ENCODE data around the gene ZNF839. TPM values are rescaled to one million over a fixed set of nuclear protein-coding genes. Genes with fewer than 3 reads are reported as not detected.

The ZNF839 gene
- total RNA-seq, 1 donor from 2014 or later: 17.6 TPM

DNA sequence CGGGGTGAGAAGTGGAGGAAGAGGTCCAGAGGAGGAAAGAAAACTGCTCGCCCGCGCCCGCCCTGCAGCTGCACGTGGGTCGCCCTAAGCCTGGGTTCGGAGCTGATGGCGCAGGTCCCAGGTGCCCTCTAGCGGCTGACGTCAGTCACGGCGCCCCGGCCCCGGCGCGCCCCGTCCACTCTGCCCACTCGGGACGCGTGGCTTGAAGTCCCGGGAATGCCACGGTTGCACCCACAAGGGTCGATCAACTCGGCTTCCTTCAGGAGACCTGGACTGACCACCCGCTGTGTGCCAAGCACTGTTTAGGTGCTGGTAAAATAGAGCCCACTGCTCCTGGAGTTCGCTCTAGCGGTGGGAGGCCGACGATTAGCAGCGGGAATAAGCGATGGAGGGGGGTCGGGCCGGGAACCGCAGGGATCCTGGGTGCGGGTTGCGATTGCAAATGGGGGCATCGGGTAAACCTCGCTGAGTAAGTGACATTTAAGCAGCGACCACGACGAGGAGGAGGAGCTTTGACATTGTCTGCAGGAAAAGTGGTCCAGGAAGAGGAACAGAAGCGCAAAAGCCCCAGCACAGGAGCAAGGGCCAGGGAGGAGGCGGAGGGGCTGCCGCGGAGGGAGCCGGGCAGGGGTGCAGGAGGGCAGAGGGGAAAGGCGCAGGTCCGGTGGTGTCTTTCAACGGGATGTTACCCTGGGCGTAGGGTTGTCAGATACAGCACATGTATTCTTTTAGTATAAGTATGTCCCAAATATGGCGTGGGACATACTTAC, 5.1 kb upstream of the ZNF839 start:
- CTCF ChIA-PET: interaction anchor here (0.5 to 3.2 kb wide), 23 partner anchors 8 to 608 kb away, joined by 3 to 20 read pairs (median 4); partner anchors contain the start of gene MOK
- Mint-ChIP-seq H3K4me3 (peak overlapping the region; percentile 88), H3K36me3 (ENCODE audit: low read depth) (peaks cover 9% of the 10 kb centered on the region), H3K4me1 (peaks cover 49% of the 10 kb centered on the region), H3K27ac (peak overlapping the region; percentile 73), H3K27me3 (no peaks in the 10 kb centered on the region), H3K9me3 (no peaks in the 10 kb centered on the region)
- intact Hi-C loops (cut with micrococcal nuclease): loop anchor here (1.0 to 10.0 kb wide), 11 partner anchors 9 to 1937 kb away; partner anchors contain the start of genes EIF5, HSP90AA1, MOK and TRAF3
- POLR2A ChIA-PET: interaction anchor here (0.7 to 4.5 kb wide), 5 partner anchors 10 to 607 kb away, joined by 3 to 26 read pairs (median 4); partner anchors contain the start of gene MOK
- peak; percentile 98 for TF ChIP-seq CTCF (IDR thresholded peaks at IDR 0.05)
- peak; percentile 70 for ATAC-seq (ENCODE audit: low read depth)
- DNase-seq: peak; percentile 78

- TF ChIP-seq CTCF (IDR thresholded peaks at IDR 0.05): no peak
- Mint-ChIP-seq H3K36me3 (ENCODE audit: low read depth) (peaks cover 10% of the 10 kb centered on the region), H3K27me3 (no peaks in the 10 kb centered on the region), H3K9me3 (no peaks in the 10 kb centered on the region), H3K4me1 (peaks cover 51% of the 10 kb centered on the region), H3K4me3 (peak overlapping the region; percentile 88), H3K27ac (no peak overlapping the region)
- CTCF ChIA-PET: interaction anchor here (1.4 to 3.2 kb wide), 9 partner anchors 11 to 608 kb away, joined by 3 to 20 read pairs (median 11); partner anchors contain the start of gene MOK
- DNase-seq (no peak), ATAC-seq (ENCODE audit: low read depth) (no peak)
- POLR2A ChIA-PET: interaction anchor here (0.7 to 4.5 kb wide), 3 partner anchors 10 to 354 kb away, joined by 3 to 26 read pairs (median 3); partner anchors contain the start of gene MOK
- intact Hi-C loops (cut with micrococcal nuclease): loop anchor here (5.0 to 10.0 kb wide), 4 partner anchors 93 to 1938 kb away; partner anchors contain the start of genes EIF5, TRAF3 and WDR25
Measured at GRCh38 chr14:102315121-102315520, 4.4 kb upstream of the ZNF839 start.

- Mint-ChIP-seq H3K4me3 (peak overlapping the region; percentile 96), H3K27me3 (no peaks in the 10 kb centered on the region), H3K36me3 (ENCODE audit: low read depth) (peaks cover 10% of the 10 kb centered on the region), H3K27ac (peak overlapping the region; percentile 89), H3K9me3 (no peaks in the 10 kb centered on the region), H3K4me1 (peaks cover 61% of the 10 kb centered on the region)
- intact Hi-C loops (cut with micrococcal nuclease): loop anchor here (1.0 to 10.0 kb wide), 6 partner anchors 94 to 1939 kb away; partner anchors contain the start of genes EIF5, TRAF3 and WDR25
- POLR2A ChIA-PET: interaction anchor here (0.5 to 4.5 kb wide), 23 partner anchors 12 to 1399 kb away, joined by 3 to 28 read pairs (median 4); partner anchors contain the start of genes CINP, EIF5, MOK and TECPR2
- TF ChIP-seq CTCF (IDR thresholded peaks at IDR 0.05): no peak
- DNase-seq: no peak
- CTCF ChIA-PET: interaction anchor here (0.6 to 1.4 kb wide), 7 partner anchors 11 to 609 kb away, joined by 3 to 7 read pairs (median 3); partner anchors contain the start of gene MOK
- no peak for ATAC-seq (ENCODE audit: low read depth)
Measured at GRCh38 chr14:102316338-102316742, 3.2 kb upstream of the ZNF839 start.

- Mint-ChIP-seq H3K36me3 (ENCODE audit: low read depth) (peaks cover 13% of the 10 kb centered on the region), H3K9me3 (no peaks in the 10 kb centered on the region), H3K27ac (peak overlapping the region; percentile 89), H3K27me3 (no peaks in the 10 kb centered on the region), H3K4me3 (peak overlapping the region; percentile 96), H3K4me1 (peaks cover 63% of the 10 kb centered on the region)
- CTCF ChIA-PET: interaction anchor here (0.6 to 1.4 kb wide), 8 partner anchors 12 to 610 kb away, joined by 3 to 7 read pairs (median 3); partner anchors contain the start of gene MOK
- intact Hi-C loops (cut with micrococcal nuclease): loop anchor here (1.0 to 10.0 kb wide), 7 partner anchors 95 to 1940 kb away; partner anchors contain the start of genes EIF5, TRAF3, WDR20 and WDR25
- POLR2A ChIA-PET: interaction anchor here (0.5 to 4.5 kb wide), 24 partner anchors 12 to 1399 kb away, joined by 3 to 28 read pairs (median 4); partner anchors contain the start of genes CINP, EIF5, MOK and TECPR2
- ATAC-seq (ENCODE audit: low read depth) (peak; percentile 71), DNase-seq (peak; percentile 99)
- TF ChIP-seq CTCF (IDR thresholded peaks at IDR 0.05): no peak
Measured at GRCh38 chr14:102316743-102317563, 2.6 kb upstream of the ZNF839 start.
